OCI-LY7 (cell line): Measurements from ENCODE around the gene FREY1.

Experiments
- CTCF ChIP-seq: fragments of 200-600 bp; sonication (generic); conservative IDR thresholded peaks from 2 replicates; pipeline ENCODE4 v1.5.1; 2014; ENCODE audit warnings: mild to moderate bottlenecking, antibody characterized with exemption, low read length, moderate library complexity, mixed read lengths
- EZH2phosphoT487 ChIP-seq: fragments of 200-600 bp; sonication (generic); IDR thresholded peaks from 2 replicates; pipeline ENCODE4 v1.6.1; 2018; ENCODE audit warnings: low read depth, borderline replicate concordance, mild to moderate bottlenecking, mixed run types, antibody characterized with exemption, low read length, moderate library complexity, mixed read lengths

- no peak for TF ChIP-seq CTCF
- TF ChIP-seq EZH2phosphoT487 = no peak
These were observed 29.9 kb downstream of the FREY1 start for GRCh38 chr11:45877221-45877620.
